ENCODE data around the gene TOP1. TPM values are rescaled to one million over a fixed set of nuclear protein-coding genes. Genes with fewer than 3 reads are reported as not detected.
A peak's percentile ranks its signal among the peaks of the same experiment; 100 is the strongest.

TOP1 gene
- total RNA-seq, 1 donor = 5.7 TPM

DNA sequence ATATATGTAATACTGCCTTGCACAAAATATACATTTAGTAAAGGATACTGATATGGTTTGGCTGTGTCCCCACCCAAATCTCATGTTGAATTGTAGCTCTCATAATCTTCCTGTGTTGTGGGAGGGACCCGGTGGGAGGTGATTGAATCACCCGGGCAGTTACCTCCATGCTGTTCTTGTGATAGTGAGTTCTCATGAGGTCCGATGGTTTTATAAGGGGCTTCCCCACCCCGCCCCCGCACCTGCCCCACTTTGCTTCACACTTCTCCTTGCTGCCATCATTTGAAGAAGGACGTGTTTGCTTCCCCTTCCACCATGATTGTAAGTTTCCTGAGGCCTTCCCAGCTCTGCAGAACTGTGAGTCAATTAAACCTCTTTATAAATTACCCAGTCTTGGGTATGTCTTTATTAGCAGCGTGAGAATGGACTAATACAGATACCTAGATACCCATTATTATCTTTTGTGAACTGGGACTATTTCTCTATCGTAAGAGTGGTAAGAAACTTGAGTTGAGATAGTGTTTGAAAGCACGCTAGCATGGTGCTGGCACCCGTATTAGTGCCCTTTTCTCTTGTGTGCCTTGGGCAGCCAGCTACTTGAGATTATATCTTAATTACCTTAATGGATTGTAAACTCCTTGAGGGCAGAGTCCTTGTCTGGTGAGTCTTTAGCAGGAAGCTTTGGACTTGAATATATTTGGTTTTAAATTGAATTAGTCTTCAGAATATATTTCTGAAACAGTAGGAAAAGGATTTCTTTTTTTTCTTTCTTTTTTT, 25.6 kb downstream of the TOP1 start:
- no peak for DNase-seq (ENCODE audit: low read depth in 2 of 3, low spot score in 2 of 3)

GRCh38 chr20:41054847-41055230, 26.2 kb downstream of the TOP1 start:
- no peak for DNase-seq (ENCODE audit: low read depth in 2 of 3, low spot score in 2 of 3)

DNA sequence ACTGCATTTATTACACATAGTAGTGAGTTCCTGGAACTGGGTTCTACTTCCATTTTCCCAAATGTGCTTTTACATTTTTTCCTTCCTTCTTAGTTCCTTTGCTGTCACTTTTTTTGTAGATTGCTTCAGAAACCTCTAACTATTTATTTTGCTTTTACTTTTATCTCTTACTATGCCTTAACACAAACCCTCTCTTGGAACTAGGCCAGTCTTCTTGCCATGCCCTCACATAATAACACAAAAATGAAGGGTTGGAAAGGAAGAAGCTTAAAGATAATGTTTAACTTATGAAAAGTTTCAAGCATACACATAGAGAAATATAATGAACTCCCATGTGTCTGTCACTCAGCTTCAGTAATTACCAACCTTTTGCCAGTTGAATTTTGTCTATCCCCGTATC, 27.1 kb downstream of the TOP1 start:
- DNase-seq (ENCODE audit: low read depth in 2 of 3, low spot score in 2 of 3) = no peak

DNA sequence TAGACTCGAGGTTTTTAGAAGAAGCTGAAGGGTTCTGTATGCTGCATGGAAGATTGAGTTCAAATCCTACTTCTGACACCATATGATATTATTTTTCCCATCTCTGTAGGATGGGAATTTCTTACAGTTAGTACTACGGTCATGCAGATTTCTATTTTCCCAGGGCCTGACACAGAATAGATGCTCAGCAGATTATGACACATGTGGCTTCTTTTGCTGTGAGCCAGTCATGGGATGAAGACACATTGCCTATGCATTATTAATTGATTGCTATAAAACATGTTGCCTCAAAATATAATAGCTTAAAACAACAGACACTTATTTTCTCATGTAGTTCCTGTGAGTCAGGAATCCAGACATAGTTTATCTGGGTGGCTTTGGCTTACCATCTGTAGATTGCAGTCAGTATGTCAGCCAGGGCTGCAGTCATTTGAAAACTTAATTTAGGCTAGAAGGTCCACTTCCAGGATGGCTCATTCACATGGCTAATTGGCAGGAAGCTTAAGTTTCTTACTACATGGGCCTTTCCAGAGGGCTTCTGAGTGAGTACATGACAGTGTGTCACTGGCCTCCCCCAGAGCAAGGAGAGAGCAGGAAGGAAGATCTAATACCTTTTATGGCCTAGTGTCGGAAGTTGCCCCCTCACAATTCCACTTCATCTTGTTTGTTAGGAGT, 29.5 kb downstream of the TOP1 start:
- DNase-seq (ENCODE audit: low read depth in 2 of 3, low spot score in 2 of 3) = no peak

- DNase-seq (ENCODE audit: low read depth in 2 of 3, low spot score in 2 of 3) = no peak
These were observed 30.3 kb downstream of the TOP1 start for GRCh38 chr20:41058674-41059635.

GRCh38 chr20:41061155-41061554, 32.5 kb downstream of the TOP1 start:
- no peak for DNase-seq (ENCODE audit: low read depth in 2 of 3, low spot score in 2 of 3)

DNA sequence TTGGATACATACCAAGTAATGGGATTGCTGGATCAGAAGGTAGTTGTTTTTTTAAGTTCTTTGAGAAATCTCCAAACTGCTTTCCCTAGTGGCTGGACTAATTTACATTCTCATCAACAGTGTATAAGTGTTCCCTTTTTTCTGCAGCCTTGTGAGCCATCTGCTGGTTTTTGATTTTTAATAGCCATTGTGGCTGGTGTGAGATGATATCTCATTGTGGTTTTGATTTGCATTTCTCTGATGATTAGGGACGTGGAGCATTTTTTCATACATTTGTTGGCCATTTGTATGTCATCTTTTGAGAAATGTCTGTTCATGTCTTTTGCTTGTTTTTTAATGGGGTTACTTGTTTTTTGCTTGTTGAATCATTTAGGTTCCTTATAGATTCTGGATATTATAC, 34.8 kb downstream of the TOP1 start:
- peak in 2 of 3 donors; percentile 42 to 79 for DNase-seq (ENCODE audit: low read depth in 2 of 3, low spot score in 2 of 3)

- DNase-seq (ENCODE audit: low read depth in 2 of 3, low spot score in 2 of 3) = no peak
These were observed 35.8 kb downstream of the TOP1 start for GRCh38 chr20:41064377-41064776.

GRCh38 chr20:41065716-41066115, 37.1 kb downstream of the TOP1 start:
- no peak for DNase-seq (ENCODE audit: low read depth in 2 of 3, low spot score in 2 of 3)

GRCh38 chr20:41068806-41069205, 40.2 kb downstream of the TOP1 start:
- DNase-seq (ENCODE audit: low read depth in 2 of 3, low spot score in 2 of 3) = no peak

DNA sequence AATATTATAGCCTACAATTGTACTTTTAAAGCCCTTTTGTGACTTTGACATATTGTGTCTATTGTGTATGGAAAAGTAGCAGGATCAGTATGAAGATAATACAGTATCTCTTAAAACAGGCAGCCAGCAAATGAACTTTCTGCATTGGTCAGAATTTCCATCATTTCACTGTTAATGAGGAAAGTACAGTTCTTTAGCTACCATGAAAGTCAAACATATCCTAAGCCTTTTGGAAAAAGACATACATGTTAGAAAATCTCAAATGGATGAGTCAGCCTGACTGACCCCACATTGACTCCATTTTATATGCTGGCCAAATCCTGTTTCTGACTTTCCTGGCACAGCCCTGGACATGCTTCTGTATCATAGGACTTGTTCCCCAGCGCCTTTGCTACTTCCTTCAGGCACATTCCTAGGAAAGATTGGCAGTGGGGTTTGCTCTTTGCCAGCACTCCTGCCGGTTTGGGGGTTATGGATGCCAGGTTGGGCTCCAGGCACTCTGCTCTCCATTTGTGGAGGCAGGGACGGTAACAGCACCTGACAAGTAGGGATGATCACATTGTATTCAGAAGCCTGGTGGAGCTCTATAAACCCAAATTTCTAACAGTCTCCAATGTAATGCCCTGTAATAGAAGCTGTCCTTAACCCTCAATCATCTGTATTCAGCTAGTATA, 43.7 kb downstream of the TOP1 start:
- no peak for DNase-seq (ENCODE audit: low read depth in 2 of 3, low spot score in 2 of 3)

GRCh38 chr20:41072915-41073314, 44.3 kb downstream of the TOP1 start:
- peak in 1 of 3 donors; percentile 36 for DNase-seq (ENCODE audit: low read depth in 2 of 3, low spot score in 2 of 3)

DNA sequence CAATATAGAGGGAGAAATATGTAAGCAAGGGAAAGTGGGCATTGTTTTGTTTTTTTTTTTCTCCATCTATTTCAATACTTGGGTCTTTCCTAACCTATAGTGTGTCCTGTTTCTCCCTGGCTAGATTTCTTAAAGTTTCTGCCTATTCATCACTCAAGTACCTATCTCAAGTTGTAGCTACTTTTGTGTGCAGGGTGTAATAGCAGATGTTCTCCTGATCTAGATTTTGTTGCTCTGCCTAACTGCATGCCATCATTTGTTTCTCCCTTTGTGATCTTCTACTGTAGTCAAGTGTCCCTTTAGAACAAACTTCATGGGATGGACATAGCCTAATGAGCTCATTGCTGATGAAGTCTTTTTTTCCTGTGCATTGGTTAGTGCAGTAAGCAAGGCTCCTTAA, 45.8 kb downstream of the TOP1 start:
- no peak for DNase-seq (ENCODE audit: low read depth in 2 of 3, low spot score in 2 of 3)

DNA sequence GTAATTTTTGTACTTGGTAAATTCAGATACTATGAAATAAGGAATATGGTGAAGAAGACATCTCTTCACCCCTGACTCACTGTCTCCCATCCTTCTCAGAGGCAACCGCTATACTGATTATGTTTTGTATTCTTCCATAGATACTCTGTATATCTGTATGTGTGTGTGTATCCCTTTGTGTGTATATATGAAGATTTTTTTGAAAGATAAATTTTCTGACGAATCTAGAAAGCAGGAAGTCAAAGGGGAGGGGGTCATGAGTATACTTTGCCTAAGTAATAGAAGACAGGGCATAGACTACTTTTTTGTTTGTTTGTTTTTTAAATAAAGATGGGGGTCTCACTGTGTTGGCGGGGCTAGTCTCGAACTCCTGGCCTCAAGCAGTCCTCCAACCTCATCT, 48.2 kb downstream of the TOP1 start:
- no peak for DNase-seq (ENCODE audit: low read depth in 2 of 3, low spot score in 2 of 3)

GRCh38 chr20:41078329-41078728, 49.7 kb downstream of the TOP1 start:
- peak in 2 of 3 donors; percentile 51 to 63 for DNase-seq (ENCODE audit: low read depth in 2 of 3, low spot score in 2 of 3)

DNA sequence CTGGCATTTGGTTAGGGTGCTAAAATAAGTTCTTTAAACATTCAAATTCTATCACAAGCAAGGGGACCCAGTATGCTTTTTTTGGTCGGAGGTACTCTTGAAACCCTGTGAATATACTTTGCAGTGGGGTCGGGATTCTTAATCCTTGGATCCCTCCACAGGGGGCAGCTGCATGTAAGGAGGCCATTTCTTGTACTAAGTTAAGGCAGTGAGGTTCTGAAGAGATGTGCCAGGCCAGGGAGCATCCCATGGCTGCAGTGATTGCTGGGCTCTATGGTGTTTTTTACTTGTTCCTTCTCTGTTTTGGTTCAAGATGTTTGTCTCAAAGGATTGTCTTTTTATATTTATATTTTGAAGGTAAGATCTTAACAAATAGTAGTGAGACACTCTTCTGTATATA, 50.4 kb downstream of the TOP1 start:
- DNase-seq (ENCODE audit: low read depth in 2 of 3, low spot score in 2 of 3) = no peak

- DNase-seq (ENCODE audit: low read depth in 2 of 3, low spot score in 2 of 3) = no peak
These were observed 52.2 kb downstream of the TOP1 start for GRCh38 chr20:41080866-41081265.

DNA sequence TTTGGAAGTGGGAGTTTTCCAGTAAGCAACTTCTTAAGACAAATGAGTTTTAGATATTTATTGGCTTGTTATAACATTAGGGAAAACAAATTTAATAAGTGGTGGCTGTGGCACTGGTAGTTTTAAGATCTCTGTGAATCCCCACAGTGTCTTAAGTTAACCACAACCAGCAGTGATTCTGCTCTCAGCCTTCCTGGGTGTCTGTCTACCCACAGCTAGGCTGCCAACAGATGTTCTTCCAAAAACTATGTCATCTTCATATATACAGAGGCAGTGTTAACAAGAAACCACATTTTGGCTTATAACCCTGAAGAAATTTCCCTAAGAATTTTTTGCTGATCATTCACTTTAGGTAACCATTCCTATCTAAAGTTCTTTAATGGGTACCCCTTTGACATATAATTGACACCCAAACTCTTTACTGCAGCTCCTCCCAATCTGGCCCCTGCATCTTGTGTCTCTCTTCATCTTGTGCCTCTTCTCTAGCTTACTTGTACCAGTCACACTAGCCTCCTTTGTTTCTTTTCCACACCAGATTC, 52.7 kb downstream of the TOP1 start:
- DNase-seq (ENCODE audit: low read depth in 2 of 3, low spot score in 2 of 3) = no peak

GRCh38 chr20:41082306-41082705, 53.7 kb downstream of the TOP1 start:
- DNase-seq (ENCODE audit: low read depth in 2 of 3, low spot score in 2 of 3) = no peak

DNA sequence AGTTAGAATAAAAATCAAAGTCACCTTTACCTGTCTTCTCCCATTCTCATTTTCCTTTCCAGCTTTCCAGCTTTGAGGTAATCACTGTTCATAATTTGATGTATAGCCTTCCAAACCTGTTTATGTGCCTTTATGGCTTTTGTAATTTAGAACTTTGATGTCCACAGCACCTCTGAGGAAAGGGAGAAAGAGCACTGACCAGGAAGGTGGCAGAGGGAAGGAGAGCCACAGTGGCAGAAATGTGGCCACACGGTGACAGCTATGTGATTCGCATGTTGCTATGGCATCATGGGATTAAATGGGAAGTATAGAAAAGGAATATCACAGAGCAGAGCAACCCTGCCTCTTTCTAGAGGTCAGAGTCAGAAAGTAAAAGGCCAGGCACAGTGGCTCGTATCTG, 57.0 kb downstream of the TOP1 start:
- DNase-seq (ENCODE audit: low read depth in 2 of 3, low spot score in 2 of 3) = no peak

Measured in hematopoietic multipotent progenitor cell (in vitro differentiated cells).